ENCODE measurements around the gene CAV1.

- TF ChIP-seq TEAD4 (IDR thresholded peaks at IDR 0.05) (no peak), NFIC (IDR thresholded peaks at IDR 0.05) (no peak), FOXM1 (IDR thresholded peaks at IDR 0.05; ENCODE audit: borderline replicate concordance, low read depth) (no peak), RAD21 (IDR thresholded peaks at IDR 0.05; ENCODE audit: low read depth) (no peak)
These were observed 76.6 kb downstream of the CAV1 start for GRCh38 chr7:116601426-116601825.
